Dermis blood vessel endothelial cell (primary cell): Measurements from ENCODE around the gene PRPS2. TPM values are rescaled to one million over a fixed set of nuclear protein-coding genes. Genes with fewer than 3 reads are reported as not detected.
A peak's percentile ranks its signal among the peaks of the same experiment; 100 is the strongest.

Experiments used
- DNase-seq: peaks from one replicate; pipeline ENCODE4 v3.0.0; 2010
- total RNA-seq: library from RNA; depleted of rRNA; stranded (reverse); fragments of >200 nt; gene quantifications from 2 replicates; pipeline ENCODE4 v1.2.3, GENCODE V29; 2014

The PRPS2 gene
- total RNA-seq, 1 donor from 2014 or later = 21.3 TPM

DNA sequence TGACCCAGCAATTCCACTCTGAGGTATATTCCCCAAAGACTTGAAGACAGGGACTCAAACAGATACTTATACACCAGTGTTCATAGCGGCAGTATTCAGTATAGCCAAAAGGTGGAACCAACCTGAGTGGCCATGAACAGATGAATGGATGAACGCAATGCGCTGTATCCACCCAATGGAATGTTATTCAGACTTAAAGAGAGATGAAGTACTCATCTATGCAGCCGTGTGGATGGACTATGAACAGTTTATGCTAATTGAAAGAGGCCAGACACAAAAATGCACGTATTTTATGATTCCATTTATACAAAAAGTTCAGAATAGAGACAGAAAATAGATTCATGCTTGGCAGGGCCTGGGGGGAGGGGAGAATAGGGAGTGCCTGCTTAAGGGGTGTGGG, 26.3 kb downstream of the PRPS2 start:
- no peak for DNase-seq

GRCh38 chrX:12819222-12819621, 28.0 kb downstream of the PRPS2 start:
- DNase-seq = no peak

DNA sequence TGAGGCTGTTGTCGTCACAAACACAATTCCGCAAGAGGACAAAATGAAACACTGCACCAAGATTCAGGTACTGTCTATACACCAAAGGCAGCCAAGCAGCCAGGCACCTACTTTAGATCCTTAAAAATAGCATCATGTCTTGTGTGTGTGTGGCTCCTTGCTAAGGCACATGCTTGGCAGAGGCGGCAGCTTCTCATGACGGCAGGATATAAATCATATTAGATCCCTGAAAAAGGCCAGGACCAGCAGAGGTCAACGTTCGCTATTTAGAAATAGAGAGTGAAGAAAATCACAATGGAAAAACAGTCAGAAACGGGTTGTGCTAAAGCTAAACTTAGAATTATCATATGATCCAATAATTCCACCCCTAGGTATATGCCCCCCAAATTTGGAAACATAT, 29.5 kb downstream of the PRPS2 start:
- no peak for DNase-seq

DNA sequence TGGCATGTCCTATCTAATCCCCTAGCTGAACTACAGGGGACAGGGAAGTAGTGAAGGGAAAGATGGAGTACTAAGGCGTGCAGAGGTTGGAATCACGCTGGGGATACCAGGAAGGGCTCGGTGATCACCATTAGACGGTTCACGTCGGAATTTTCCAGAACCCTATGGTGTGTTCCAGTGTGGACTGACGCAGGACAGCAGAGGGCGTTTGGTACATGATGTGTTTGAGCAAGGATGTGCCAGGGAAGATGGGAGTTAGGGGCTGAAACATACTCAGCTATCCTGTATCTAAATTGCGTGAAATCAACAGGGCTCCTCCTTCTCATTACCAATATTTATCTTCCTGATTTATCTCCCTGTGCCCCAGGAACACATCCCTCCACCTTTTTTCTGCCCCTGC, 33.7 kb downstream of the PRPS2 start:
- peak; percentile 39 for DNase-seq

DNA sequence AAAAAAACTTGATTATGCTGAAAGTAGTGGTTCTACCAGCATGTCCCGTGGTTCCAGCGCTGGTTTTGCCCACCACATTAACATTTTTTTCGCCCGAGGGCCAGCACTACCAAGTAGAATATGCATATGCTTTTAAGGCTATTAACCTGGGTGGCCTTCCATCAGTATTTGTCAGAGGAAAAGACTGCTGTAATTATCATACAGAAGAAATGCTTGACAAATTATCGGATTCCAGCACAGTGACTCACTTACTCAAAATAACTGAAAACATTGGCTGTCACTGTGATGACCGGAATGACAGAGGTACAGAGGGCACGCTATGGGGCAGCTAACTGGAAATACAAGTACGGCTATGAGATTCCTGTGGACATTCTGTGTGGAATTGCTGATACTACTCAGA, 34.6 kb downstream of the PRPS2 start:
- peak; percentile 64 for DNase-seq

- no peak for DNase-seq
Observed at GRCh38 chrX:12843061-12843667, 52.0 kb downstream of the PRPS2 start.

DNA sequence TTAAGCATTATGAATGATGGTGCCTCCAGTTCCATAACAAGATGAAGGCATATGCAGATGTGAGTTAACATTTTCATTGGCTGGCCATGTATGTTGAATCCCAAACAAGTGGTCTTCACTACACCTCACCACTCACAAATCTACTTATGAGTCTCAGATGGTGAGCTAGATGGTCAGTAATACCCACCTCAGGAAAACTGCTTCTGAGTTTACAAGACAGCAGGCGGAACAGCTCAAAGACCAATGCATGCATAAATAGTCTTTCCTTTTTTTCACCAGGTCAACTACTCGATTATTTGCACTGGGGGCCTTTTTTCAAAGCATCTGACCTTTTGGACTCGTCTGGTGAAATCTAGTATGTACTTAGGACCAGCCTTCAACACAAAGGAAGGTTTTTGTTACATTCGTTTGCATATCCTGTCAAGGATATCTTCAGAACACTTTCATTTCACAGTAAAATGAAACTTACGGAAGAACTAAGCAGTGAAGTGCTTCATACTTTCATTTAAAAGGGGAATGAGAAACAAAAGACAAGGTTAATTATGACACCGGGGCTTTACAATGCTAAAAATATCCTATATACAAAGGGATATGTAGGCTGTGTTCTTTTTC, 52.6 kb downstream of the PRPS2 start:
- DNase-seq = no peak

GRCh38 chrX:12844319-12844718, 53.1 kb downstream of the PRPS2 start:
- DNase-seq = no peak

- DNase-seq = no peak
Observed at GRCh38 chrX:12865359-12865758, 74.1 kb downstream of the PRPS2 start.

- DNase-seq = no peak
Observed at GRCh38 chrX:12866451-12867377, 75.5 kb downstream of the PRPS2 start, which contains the start of gene TLR7. TSS of gene TLR7 (plus strand) at chrX:12867072. CDS start at chrX:12867579, 507 bp downstream.

- no peak for DNase-seq
Observed at GRCh38 chrX:12867685-12868084, 76.5 kb downstream of the PRPS2 start.

DNA sequence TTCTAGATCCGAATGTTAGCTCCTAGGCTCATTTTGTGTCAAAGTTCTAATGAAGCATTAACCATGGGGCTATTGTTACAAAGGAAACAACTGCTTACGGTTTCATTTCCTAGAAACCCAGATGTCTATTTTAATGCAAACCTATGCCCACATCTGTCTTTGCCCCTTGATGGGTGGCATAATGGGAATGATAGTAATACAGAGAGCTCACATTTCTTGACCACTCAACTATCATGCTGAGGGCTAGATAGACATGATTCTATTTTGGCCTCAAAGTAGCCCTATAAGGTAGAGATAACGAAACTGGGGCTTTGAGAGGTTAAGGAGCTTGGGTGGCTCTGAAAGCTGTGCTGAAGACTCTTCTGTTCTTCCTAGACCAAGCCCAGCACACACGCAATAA, 77.5 kb downstream of the PRPS2 start:
- DNase-seq = no peak

DNA sequence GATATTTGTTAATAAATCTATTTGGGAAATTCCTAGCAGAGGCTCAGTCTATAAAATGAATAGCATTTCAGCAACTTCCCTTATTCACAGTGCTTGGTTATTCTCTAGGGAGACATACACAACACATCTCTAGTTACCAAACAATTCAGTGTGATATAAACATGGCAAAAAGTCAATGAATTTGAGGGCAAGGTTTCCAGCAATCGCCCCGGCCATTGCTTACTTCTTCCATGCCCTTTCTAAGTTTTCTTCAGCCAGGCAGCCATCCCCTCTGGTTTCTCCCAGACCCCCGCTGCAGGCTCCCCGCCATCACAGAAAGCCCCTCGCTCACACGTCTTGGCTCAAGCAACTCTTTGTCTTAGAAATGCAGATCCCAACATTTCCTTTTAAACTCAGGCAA, 80.0 kb downstream of the PRPS2 start:
- no peak for DNase-seq

GRCh38 chrX:12872741-12873140, 81.5 kb downstream of the PRPS2 start:
- no peak for DNase-seq

Other genes starting within 250 kb of the PRPS2 start
- not detected in 2 replicates for gene TLR7, start 75.7 kb downstream of the PRPS2 start, total RNA-seq
- gene TLR8, start 115.2 kb downstream of the PRPS2 start, total RNA-seq = not detected in 2 replicates
- gene TMSB4X, start 183.7 kb downstream of the PRPS2 start, total RNA-seq = 8,354 and 18,147 TPM in 2 replicates